HS-5 (cell line): ENCODE data around the gene CFAP45.

Experiments used
- DNase-seq: peaks from one replicate; pipeline ENCODE4 v3.0.0-alpha.2; 2012; ENCODE audit warnings: low read depth

The CFAP45 gene

DNA sequence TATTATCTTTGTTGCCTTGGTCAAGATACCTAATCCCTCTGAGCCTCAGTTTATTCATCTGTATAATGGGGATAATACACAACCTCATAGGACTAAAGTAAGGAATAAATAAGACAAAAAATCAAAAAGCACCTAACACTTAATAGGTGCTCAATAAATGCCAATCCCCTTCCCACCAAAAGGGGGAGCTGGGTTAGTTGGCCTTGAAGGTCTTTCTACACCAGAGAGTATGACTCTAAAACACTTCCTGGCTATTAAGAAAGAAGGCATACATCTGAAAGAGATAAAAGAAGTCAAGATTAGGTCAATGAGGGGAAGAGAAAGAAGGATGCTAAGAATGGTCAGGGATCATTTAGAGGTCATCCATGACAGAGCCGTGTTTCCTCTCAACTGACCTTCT lies 48.6 kb downstream of the CFAP45 start:
- no peak for DNase-seq

DNA sequence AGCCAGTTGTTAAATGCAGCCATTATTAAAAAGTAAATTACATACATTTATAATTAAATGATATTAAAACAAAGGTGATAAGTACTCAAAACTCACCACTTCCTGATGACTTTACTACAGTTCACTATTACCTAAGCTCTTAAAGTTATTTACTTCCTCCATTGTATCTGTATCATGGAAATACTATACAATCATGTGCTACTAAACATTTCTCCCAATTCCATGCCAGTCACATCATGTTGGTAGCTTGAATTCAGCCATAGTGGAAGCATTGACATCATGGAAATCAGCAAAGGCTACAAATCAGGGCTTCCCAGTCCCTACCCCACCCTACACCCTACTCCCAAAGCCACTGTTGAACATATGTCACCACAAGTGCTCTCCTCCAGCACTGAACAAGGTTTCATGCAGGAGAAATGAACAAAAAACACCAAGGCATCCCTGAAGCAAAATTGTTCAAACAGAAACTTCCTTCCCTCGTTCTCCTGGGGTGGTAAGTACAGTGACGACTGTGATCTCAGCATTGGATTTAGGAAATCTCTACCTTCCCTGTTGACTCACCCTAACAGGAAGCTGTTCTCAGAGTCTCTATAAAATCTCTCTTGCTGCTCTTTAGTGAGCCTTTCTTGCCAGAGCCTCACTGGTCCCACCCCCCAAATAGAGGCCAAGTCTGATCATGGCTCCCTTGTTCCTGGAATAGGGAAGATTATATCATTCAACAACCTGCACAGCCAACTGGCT lies 50.2 kb downstream of the CFAP45 start:
- no peak for DNase-seq

DNA sequence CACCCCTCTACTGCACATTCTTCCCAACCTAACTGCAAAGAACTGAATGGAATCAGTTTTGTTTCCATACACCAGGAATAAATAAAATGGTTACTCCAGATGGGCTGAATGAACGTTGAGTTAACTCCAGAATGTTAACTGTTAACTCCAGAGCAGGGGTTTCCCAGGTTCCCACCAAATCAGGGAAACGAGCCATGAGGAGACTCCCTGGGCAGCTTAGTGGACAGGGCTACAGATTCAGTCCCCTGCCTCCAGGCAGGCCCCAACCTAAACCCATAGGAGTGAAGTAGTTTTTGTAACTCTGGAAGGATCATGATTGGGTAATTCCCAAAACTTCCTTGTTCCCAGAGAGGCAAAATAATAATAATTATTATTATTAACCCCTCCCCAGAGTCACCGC lies 51.6 kb downstream of the CFAP45 start:
- no peak for DNase-seq

DNA sequence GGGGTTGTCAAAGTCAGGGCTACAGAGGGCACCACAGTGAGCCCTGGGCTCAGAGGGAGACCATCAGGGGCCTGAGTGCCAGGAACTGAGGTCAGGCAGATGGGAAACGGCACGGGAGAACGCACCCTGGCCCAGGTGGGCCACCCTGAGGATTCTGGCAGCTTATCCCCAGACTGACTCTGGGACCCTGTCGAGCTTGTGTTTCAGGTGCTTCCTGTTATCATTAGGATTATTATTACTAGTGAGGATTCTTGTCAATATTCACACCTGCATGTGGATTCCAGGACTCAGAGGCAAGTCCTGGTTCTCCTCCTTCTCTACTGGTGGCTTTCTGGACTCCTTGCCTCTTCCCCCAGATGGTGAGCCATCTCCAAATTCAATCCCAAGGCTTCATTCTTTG lies 52.7 kb downstream of the CFAP45 start:
- DNase-seq: no peak

DNA sequence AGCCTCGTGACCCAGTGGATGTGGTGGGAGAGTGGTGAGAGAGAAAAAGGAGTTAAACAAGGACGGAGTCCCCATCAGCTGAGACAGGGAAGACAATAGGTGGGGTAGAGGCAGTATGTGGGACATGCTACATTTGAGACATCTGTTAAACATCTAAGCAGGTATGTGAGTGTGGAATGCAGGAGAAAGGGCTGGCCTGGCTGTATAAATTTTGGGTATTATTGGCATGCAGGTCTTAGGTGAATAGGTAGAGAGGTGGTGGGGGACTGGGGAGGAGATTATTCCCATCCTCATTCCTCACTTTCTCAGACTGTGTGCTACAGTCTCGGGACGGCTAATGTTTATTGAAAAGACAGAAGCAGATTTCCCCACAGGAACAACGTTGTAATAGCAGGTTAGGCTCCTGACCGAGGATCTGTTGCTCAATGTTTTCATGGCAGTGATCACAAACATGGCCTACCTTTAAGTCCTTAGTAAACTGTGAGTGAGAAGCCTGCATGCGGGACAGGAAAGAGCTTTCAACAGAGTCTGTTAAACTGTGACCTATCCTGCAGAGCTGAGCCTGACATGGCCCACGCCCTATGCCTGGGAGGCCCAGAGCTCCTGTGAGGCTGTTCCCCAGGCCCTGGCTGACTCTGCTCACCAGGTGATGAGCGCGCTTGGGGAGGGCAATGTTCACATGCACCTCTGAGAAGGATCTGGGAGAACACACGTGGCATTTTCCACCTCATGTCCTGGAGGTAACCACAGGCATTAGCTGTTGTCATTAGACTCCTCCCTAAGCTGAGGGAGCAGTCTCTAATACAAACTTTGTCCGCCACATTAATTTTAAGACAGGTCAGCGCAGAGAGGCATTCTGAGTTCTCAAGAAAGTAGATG lies 54.0 kb downstream of the CFAP45 start:
- DNase-seq: no peak

DNA sequence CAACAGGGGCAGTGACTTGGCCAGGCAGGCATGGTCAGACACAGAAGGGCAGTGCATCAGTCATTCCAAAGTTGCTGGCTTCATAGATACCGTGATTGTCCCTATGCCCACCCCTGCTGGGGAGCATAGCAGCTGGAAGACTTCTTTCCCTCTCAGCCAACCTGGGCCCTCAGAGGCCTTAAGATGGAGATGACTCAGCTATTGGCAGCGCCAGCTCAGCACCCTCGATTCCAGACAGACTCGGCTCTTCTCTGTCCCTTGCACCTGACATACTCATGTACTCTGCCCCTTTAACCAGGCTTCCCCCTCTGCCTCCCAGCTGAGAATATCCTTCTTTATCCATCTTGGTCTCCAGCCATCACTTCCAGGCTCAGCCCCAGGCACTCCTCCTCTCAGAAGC lies 56.5 kb downstream of the CFAP45 start:
- no peak for DNase-seq

DNA sequence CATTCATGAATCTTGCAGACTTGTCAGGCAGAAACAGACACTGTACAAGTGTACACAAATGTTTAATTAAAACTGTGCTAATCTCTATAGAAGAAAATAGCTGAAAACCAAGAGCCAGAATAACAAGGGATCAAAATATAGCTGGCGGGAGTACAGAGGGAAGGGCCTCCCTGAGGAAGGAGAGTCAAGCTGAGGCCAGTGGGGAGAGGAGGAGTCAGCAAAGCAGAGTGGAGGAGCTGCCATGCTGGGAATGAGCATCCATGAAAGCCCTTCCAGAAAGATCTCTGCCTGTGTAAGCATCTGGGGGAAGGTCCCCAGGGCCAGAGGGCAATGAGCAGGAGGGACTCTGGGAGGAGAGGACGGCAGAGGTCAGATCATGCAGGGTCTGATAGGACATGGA lies 58.2 kb downstream of the CFAP45 start:
- no peak for DNase-seq

DNA sequence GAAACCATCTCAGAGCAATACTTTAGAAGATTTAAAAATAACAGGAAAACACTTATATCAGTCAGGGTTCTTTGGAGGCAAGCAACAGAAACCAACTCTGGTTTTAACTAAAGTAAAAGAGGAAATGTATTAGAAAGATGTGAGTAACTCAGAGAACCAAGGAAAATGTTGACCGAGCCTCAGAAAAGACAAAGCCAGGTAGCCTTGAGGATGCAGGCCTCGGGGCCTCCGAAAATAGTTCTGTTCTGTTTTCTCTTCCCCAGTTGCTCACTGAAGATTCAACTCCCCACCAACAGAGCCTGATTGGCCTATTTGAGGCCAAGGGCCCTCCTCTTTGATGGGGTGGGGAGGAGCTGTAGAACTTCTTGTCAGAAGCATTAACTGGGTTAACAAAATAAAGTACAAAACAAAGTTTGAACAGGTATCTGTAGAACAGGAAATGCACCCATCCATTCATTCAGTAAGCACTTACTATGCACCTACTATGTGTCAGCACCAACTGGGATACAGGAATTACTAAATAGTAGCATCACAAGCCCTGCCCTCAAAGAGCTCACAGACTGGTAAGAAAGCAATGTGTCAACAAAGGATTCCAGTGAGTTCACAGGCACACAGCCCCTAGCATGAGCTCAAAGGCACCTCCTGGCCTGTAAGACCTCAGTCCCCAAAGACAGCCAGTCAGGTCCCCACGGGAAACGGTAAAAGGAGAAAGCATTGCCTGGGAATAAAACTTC lies 60.7 kb downstream of the CFAP45 start:
- DNase-seq: no peak

DNA sequence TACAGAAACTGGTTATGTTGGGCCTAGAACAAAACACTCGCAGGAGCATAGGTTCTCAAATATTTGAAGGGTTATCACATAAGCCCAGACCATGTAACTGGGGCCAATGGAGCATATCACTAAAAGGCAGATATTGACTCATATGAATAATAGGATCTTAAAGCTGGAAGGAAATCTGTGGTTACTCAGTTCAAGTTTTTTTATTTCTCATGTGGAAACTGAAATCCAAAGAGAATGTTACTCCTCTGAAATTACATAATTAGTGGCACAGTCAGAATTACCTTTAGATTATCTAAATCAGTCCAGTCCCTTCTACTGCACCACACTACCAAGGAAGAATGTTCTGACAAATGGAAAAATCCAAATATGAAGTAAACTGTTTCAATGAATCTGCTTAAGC lies 61.2 kb downstream of the CFAP45 start:
- DNase-seq: no peak

DNA sequence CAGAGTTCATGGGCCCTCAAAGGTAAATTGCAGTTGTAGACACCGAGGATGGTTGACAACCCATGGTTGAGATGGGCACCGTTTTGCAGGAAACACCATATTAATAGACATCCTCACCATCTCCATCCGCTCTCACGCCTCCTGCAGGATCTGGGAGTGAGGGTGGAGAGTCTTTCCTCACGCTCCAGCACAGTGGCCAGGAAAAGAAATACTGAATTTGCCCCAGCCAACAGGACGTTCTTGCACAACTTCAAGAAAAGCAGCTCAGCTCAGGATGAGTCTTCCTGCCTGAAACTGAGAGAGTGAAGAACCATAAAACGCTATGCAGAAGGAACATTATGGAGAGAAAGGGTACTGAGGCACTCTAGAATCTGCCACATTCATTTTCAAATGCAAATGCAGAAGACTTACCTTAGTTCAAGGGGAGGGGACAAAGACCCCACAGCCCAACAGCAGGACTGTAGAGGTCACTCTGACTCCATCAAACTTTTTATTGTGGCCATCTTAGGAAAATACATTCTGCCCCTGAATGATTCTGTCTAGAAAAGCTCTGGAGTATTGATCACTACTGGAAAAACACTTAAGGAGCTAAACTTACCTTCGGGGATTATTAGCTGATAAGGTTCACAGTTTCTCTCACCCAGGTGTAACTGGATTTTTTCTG lies 64.0 kb downstream of the CFAP45 start:
- no peak for DNase-seq

DNA sequence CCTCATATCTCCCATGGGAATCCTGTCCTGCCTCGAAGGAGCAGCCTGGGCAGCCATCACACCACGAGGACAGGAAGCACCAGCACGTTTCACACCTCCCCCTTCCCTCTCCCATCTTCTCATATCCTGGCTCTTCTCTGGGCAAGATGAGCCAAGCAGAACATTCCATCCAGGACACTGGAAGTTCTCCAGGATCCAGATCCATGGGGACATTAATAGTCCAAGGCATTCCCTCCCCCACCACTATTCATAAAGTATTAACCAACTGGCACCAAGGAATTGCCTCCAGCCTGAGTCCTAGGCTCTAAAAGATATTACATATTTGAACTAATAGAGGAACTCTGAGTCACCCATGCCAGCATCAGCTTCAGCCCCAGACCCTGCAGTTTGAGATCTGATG lies 64.6 kb downstream of the CFAP45 start:
- DNase-seq: no peak

DNA sequence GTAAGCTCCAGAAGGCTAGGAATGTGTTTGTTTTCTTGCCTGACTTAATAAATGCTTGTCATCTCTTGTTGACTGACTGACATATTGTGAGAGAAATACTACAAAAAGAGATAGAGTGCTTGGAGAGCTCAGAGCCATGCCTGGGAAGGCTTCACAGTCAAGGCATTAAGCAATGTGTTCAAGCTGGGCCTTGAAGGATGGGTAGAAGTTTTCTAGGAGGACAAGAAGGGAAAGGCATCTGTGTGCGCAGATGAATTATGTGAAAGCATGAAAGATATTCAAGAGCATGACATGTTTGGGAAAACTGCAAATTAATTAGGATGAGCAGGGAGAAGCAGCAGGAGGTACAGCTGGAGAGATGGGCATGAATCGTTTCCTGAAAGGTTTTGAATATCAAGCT lies 67.7 kb downstream of the CFAP45 start:
- no peak for DNase-seq

DNA sequence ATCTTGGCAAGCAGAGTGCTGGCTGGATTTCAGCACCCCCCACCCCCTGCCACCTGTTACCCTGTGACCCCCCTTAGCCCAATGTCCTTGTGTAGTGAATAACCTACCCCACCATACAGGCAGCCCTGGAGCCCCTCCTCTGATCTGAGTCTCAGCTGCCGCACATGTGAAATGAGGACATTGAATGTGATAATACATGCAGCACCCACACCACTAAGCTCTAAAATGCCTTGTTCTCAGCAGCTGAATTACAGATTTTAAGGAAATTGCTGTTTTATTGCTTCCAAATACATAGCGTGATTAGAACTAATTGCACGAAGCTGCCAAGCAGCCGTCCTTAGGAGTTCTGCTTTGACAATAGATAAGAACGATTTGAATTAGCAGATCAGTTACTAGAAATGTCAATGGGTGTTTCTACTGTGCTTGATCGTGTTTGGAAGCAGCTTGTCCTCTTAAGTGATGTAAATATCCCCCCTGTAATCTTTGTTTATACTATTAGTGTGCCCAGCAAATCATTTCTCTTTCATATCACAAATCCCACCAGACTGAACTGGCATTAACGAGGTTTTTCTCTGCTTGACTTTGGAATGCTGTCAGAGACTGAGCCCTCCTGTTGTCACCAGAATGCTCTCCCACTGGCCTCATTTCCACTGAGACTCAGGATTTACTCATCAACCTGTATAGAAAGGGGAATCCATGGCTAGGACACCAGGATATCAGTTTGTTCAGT lies 68.4 kb downstream of the CFAP45 start:
- no peak for DNase-seq

DNA sequence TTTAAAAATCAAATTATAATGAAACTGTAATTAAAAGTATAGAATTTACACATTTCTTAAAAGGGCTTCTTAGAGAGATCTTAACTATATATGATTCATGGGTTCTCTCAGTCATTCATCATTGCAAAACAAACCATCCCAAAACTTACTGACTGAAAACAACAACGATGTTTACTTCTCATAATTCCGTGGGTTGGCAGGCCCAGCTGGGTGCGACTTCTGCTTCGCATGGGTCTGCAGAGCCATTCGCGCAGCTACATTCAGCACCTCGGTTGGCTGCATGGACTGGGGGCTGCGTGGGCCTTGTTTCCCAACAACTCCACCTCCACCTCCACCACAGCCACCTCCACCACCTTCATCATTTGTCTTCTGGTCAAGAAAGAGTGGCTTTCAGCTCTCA lies 69.2 kb downstream of the CFAP45 start:
- no peak for DNase-seq

DNA sequence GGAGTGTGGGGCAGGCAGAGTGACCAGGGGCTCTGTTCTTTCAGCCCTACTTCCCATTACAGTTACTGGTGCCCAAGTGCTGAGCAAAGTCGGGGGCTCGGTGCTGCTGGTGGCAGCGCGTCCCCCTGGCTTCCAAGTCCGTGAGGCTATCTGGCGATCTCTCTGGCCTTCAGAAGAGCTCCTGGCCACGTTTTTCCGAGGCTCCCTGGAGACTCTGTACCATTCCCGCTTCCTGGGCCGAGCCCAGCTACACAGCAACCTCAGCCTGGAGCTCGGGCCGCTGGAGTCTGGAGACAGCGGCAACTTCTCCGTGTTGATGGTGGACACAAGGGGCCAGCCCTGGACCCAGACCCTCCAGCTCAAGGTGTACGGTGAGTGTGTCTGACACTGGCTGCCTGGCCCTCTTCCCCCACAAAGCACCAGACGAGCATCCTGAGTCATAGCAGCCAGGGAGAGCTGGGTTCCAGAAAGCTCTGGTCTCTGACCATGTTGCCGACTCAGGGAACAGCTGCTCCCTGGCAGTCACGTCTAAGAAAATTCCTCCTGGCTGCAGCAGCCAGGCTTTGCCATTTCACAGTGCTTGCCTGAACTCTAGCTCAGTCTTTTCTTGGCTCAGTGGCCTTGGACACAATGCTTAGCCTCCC lies 70.0 kb downstream of the CFAP45 start:
- no peak for DNase-seq

DNA sequence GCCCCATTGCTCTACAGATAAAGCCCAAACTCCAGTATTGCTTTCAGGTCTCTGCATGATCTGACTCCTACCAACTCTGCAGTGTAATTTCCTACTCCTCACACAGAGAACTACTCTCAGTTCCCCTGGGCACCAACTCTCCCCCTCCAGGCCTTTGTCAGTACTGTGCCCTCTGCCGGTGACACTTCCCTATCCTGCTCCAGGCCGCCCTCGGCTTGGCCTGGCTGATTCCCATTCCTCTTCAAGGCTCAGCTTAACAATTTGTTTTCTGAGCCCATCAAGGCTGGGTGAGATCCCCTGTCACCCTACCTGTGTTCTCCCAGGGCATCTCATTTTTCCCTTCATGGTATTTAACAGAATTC lies 70.7 kb downstream of the CFAP45 start:
- DNase-seq: no peak

DNA sequence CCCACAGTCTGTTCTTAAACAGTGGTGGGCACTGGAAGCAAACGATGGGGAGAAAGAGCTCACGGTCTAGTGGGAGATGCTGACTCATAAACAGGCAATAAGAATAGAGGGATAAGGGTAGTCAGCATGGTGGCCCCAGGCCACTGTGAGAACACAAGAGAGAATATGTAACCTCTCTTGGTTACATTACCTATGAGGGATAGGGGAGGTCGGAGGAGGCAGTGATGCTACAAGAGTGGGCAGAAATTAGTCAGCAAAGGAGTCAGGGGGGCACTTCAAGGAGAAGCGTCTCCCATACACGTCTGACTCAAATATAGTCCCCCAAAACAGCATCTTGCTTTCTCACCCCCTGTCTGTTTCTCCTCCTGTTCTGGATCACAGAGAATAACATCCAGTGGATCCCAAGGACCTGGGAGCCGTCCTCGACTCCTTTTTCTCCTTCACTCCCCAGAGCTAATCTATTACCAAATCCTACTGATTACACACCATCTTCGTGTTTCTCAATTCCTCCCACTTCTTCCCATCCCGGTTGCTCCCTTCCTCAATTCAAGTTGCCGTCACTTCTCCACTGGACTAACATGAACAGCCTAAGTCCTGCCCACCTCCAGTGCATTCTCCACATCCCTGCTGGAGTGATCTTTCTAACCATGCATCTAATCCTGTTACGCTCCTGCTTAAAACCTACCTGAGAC lies 71.2 kb downstream of the CFAP45 start:
- DNase-seq: no peak

DNA sequence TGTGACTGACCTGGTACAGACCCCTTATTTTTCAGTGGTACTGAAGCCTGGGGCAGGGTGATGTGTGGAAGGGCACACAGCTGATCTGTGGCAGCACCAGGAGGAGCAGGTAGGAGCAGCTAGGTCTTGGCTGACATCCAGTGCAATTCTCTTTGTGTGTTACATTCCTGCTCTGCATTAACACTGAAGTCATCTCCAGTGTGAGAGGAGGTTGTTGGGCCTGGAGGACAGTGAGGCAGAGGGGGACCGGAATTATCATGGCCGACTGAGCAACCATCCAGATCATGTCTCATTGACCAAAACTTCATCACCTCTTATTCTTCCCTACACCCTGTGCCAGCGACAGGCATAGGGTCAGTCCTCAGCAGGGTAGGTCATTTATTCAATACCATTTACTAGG lies 71.8 kb downstream of the CFAP45 start:
- DNase-seq: no peak

DNA sequence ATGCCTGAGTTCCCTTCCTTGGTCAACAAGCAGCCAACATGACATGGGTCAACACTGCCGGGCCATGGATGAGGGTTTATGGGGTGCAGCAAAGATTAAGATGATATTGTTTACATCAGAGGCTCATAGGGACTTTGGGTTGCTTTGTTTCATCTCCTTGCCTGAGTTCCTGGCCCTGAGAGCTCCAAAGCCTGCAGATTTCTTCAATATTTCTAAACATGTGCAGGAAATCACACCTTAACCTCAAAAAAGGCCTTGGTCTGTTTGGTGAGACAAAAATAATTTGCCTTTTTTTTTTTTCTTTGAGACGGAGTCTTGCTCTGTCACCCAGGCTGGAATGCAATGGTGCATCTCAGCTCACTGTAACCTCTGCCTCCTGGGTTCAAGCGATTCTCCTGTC lies 72.4 kb downstream of the CFAP45 start:
- no peak for DNase-seq

DNA sequence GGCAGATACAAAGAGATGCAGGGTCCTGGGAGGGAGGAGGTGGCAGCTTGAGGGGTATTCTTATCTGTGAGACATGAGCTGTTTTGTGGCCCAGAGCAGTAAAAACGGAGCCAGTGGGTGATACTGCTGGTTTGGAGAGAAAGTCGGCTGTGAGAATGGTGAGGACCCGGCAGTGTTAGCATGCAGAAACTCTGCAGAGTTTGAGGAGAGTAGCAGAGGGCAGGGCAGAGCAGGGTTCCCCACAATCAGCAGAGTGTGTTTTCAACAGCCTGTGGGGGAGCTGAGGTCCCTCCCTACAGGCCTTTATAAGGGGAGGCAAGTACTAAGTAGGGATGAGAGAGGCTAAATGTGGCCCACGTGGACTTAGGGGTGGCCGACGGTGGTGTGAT lies 72.9 kb downstream of the CFAP45 start:
- no peak for DNase-seq
